K562 (cell line): ENCODE data around the gene PLCG2.

Experiments used
- CREB1 ChIP-seq, 2 experiments: sonication (generic) in 1 of 2; formaldehyde crosslinking in 1 of 2; IDR thresholded peaks; 2 replicates each; pipeline versions ENCODE4 v1.6.1 to v1.8.0; 2012 to 2022; ENCODE audit warnings: inconsistent platforms in 1 of 2, mild to moderate bottlenecking in 1 of 2, missing genetic modification reagents in 1 of 2, moderate library complexity in 1 of 2
- ETV1 ChIP-seq: fragments of 450-650 bp; conservative IDR thresholded peaks from 2 replicates; pipeline ENCODE4 v1.6.1; 2016; ENCODE audit warnings: missing genetic modification characterization, control low read depth, low read depth, missing compliant biosample characterization
- GABPA ChIP-seq: fragments of 200-800 bp; sonication (Bioruptor generic); conservative IDR thresholded peaks from 2 replicates; pipeline ENCODE4 v1.6.1; 2016; ENCODE audit warnings: low read depth, missing genetic modification characterization, missing compliant biosample characterization
- HMG20A ChIP-seq: fragments of 450-650 bp; formaldehyde crosslinking; conservative IDR thresholded peaks from 2 replicates; pipeline ENCODE4 v1.4.0; 2020; ENCODE audit warnings: mild to moderate bottlenecking, mixed read lengths
- MAX ChIP-seq: sonication (generic); formaldehyde crosslinking; IDR thresholded peaks from 2 replicates; pipeline ENCODE4 v1.9.0; 2022; ENCODE audit warnings: mild to moderate bottlenecking, missing genetic modification reagents
- TRIM24 ChIP-seq, 2 experiments: fragments of 450-650 bp; IDR thresholded peaks; 2 replicates each; pipeline ENCODE4 v1.6.1; 2016
- ZBTB8A ChIP-seq: fragments of 450-650 bp; IDR thresholded peaks from 2 replicates; pipeline ENCODE4 v1.6.1; 2018; ENCODE audit warnings: mild to moderate bottlenecking, moderate library complexity; ENCODE audit not compliant: partially characterized antibody
- TF ChIP-seq, protein P1 (sequence below), 3 experiments: IDR thresholded peaks in 2 of 3; conservative IDR thresholded peaks in 1 of 3; 2 replicates each; pipeline ENCODE4 v1.5.1; 2011 to 2012; ENCODE audit warnings: low read length in 3 of 3, mild to moderate bottlenecking in 3 of 3, control low read depth in 2 of 3, improper control_type of control experiment in 1 of 3, inconsistent platforms in 1 of 3, low read depth in 1 of 3, mixed read lengths in 1 of 3, moderate library complexity in 1 of 3; ENCODE audit not compliant: insufficient read depth in 2 of 3
- TF ChIP-seq, protein P2 (sequence below): fragments of 450-650 bp; IDR thresholded peaks from 2 replicates; pipeline ENCODE4 v1.6.1; 2016
- TF ChIP-seq, protein P3 (sequence below): fragments of 250-450 bp; sonication (Bioruptor Pico); IDR thresholded peaks from 2 replicates; pipeline ENCODE4 v1.4.0; 2020

DNA sequence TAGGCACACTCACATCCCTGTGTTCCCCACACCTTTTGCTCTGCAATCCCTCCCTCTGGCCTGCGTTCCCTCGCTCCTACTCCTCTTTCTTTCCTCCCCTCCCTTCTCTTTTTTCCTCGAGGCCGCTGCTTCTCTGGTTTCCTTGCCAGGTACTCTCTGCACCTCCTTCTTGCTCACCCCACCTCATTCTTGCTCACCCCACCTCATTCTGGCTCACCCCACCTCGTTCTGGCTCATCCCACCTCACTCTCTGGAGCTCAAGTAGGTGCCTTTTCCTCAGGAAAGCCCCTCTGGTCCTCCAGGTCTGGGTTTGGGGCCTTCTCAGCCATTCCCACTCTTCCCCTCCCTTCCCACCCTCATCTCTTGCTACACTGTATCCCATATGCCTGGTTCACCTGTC, 103.5 kb downstream of the PLCG2 start:
- TF ChIP-seq, protein P1, sequence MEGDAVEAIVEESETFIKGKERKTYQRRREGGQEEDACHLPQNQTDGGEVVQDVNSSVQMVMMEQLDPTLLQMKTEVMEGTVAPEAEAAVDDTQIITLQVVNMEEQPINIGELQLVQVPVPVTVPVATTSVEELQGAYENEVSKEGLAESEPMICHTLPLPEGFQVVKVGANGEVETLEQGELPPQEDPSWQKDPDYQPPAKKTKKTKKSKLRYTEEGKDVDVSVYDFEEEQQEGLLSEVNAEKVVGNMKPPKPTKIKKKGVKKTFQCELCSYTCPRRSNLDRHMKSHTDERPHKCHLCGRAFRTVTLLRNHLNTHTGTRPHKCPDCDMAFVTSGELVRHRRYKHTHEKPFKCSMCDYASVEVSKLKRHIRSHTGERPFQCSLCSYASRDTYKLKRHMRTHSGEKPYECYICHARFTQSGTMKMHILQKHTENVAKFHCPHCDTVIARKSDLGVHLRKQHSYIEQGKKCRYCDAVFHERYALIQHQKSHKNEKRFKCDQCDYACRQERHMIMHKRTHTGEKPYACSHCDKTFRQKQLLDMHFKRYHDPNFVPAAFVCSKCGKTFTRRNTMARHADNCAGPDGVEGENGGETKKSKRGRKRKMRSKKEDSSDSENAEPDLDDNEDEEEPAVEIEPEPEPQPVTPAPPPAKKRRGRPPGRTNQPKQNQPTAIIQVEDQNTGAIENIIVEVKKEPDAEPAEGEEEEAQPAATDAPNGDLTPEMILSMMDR (IDR thresholded peaks at IDR 0.05 in 2 of 3, conservative IDR thresholded peaks at IDR 0.05 in 1 of 3; ENCODE audit: insufficient read depth in 2 of 3, low read depth in 1 of 3, low read length in 3 of 3): no peak
- TF ChIP-seq CREB1 (IDR thresholded peaks at IDR 0.05) (no peak), CREB1 (CRISPR knock-in tag; IDR thresholded peaks at IDR 0.05) (no peak), GABPA (tag) (no peak), TRIM24 (IDR thresholded peaks at IDR 0.05) (no peak), HMG20A (CRISPR knock-in tag) (no peak), ZBTB8A (no peak), MAX (CRISPR knock-in tag) (no peak), ETV1 (tag) (no peak)
- TF ChIP-seq, protein P2, sequence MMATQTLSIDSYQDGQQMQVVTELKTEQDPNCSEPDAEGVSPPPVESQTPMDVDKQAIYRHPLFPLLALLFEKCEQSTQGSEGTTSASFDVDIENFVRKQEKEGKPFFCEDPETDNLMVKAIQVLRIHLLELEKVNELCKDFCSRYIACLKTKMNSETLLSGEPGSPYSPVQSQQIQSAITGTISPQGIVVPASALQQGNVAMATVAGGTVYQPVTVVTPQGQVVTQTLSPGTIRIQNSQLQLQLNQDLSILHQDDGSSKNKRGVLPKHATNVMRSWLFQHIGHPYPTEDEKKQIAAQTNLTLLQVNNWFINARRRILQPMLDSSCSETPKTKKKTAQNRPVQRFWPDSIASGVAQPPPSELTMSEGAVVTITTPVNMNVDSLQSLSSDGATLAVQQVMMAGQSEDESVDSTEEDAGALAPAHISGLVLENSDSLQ: no peak
- TF ChIP-seq, protein P3, sequence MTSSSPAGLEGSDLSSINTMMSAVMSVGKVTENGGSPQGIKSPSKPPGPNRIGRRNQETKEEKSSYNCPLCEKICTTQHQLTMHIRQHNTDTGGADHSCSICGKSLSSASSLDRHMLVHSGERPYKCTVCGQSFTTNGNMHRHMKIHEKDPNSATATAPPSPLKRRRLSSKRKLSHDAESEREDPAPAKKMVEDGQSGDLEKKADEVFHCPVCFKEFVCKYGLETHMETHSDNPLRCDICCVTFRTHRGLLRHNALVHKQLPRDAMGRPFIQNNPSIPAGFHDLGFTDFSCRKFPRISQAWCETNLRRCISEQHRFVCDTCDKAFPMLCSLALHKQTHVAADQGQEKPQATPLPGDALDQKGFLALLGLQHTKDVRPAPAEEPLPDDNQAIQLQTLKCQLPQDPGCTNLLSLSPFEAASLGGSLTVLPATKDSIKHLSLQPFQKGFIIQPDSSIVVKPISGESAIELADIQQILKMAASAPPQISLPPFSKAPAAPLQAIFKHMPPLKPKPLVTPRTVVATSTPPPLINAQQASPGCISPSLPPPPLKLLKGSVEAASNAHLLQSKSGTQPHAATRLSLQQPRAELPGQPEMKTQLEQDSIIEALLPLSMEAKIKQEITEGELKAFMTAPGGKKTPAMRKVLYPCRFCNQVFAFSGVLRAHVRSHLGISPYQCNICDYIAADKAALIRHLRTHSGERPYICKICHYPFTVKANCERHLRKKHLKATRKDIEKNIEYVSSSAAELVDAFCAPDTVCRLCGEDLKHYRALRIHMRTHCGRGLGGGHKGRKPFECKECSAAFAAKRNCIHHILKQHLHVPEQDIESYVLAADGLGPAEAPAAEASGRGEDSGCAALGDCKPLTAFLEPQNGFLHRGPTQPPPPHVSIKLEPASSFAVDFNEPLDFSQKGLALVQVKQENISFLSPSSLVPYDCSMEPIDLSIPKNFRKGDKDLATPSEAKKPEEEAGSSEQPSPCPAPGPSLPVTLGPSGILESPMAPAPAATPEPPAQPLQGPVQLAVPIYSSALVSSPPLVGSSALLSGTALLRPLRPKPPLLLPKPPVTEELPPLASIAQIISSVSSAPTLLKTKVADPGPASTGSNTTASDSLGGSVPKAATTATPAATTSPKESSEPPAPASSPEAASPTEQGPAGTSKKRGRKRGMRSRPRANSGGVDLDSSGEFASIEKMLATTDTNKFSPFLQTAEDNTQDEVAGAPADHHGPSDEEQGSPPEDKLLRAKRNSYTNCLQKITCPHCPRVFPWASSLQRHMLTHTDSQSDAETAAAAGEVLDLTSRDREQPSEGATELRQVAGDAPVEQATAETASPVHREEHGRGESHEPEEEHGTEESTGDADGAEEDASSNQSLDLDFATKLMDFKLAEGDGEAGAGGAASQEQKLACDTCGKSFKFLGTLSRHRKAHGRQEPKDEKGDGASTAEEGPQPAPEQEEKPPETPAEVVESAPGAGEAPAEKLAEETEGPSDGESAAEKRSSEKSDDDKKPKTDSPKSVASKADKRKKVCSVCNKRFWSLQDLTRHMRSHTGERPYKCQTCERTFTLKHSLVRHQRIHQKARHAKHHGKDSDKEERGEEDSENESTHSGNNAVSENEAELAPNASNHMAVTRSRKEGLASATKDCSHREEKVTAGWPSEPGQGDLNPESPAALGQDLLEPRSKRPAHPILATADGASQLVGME (CRISPR knock-in tag): no peak
